GM21723 (cell line): Measurements from ENCODE around the gene ACAA2.

Source experiments
- ATAC-seq: cut with Tn5 transposase; IDR thresholded peaks from one replicate; pipeline ENCODE4 v1.9.1; 2021; ENCODE audit warnings: mild to moderate bottlenecking, moderate library complexity; ENCODE audit not compliant: unreplicated experiment

Gene ACAA2, protein sequence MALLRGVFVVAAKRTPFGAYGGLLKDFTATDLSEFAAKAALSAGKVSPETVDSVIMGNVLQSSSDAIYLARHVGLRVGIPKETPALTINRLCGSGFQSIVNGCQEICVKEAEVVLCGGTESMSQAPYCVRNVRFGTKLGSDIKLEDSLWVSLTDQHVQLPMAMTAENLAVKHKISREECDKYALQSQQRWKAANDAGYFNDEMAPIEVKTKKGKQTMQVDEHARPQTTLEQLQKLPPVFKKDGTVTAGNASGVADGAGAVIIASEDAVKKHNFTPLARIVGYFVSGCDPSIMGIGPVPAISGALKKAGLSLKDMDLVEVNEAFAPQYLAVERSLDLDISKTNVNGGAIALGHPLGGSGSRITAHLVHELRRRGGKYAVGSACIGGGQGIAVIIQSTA

DNA sequence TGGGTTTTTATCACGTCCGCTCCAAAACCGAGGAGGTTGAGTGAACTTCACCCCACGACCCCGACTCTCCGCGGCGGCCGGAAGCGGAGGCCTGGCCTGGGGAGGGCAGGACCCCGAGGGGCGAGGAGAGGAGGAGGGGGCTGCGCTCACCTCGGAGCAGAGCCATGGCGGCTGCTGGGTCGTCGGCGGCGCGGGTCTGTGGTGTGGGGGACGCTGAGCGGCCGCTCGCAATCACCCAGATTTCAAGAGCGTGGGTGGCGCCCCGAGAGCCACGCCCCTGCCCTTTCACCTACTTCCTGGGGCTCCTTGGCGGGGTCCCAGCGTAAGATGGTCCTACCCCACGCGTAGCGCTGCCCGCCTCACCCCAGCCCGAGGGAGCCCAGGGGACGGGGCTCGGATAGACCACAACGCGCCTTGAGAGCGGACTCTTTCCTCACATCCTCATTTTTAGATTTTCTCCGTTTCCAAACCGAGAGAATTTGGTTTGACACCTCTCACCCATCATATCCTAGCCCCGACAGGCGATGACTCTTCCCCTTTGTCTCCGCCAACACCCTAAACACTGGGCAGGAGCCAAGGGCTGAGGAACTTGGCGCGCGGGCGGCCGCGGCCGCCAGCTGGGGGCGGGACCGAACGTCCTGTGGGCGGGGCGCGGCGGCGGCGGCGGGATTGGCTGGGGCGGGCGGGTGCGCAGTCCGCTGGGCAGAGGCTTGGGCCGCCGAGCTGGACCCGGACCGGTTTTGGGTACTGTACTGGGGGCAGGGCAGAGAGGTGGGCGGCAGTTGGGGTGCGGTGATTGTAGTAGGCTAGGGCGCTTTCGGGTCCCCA is at the start of gene ACAA2:
Gene ACAA2, minus strand, starts transcription at position 215 of the 828 bp plus-strand sequence. Its CDS starts 49 bp downstream, at position 166.
- peak; percentile 84 for ATAC-seq

DNA sequence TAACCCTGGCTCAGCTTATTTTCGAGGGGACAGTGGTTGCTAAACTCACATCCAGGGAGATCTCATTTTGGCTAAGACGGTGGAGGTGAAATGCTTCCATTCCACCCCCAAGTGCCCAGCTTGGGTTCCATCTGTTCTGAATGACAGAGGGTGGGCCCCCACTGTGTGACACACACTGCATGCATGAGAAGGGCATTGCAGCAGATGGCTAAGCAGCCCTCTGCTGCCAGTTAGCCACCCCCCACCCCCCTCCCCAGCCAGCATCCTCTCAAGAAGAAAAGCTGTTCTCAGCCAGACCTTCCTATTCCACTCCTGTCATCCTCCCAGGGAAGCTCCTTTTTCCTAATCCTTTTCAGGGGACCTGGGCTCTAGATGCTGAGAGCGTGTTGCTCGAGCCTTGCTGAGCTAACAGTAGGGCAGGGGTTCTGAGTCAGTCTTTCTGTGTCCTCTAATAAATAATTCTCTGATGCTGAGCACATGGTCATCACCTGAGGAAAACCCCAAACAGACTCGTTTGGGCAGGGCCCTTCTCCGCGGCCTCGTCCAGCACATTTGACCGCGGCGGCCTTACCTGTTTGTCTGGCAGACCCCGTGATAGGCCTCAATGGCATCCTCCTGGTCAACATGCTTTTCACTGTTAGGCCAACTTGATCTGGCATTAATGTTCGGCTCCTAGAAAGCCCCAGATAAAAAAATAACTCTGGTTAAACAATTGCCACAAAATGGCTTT is 49.5 kb upstream of the ACAA2 start:
- no peak for ATAC-seq

DNA sequence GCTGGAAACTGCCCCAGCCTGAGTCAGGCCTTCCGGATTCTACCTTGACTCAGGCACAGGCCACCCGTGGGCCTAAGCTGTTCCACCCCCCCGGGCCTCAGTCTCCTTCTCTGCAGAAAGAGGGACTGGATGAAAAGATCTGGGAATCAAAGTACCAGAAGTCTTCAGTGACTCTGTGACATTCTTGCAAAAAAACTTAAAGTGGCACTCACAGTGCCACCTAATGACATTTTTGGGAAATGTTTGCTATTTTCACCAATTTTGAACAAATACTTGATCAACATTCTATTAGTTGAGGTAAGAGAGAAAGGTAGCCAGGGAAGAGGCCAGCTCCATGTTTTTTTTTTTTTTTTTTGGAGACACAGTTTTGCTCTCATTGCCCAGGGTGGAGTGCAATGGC is 48.3 kb upstream of the ACAA2 start:
- no peak for ATAC-seq

DNA sequence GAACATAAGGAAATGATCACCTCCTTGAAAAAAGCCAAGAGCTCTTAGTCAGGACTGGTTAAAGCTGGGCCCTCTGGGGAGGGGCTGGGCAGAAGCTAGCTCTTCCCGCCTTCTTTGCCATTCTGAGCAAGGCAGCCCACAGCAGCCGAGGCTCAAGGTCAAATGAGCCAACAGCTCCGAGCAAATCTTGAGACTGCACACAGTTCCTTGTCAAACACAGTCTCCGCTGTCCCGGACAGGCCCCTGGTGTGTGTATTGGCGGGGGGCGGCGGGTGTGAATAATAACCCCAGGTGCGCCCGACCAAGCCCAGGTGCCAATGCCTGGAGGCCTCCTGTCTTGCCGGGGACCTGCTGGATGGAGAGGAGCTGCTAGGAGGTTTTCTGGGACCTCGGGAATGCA is 46.4 kb upstream of the ACAA2 start:
- ATAC-seq = no peak

DNA sequence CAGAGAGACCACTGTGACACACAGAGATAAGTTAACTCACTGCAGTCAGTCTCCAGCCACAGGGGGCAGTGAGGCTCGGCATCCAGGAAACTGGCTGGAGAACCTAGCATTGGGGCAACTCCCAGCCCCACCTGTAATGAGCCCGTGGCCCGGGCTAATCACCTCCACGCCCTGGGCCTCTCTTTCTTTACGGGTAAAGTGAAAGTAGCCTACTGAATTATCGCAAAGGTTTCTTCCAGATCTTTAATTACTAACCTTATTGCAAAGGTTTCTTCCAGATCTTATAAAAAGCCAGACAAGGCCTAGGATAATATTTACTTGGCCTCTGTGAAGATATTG is 45.7 kb upstream of the ACAA2 start:
- ATAC-seq = no peak

DNA sequence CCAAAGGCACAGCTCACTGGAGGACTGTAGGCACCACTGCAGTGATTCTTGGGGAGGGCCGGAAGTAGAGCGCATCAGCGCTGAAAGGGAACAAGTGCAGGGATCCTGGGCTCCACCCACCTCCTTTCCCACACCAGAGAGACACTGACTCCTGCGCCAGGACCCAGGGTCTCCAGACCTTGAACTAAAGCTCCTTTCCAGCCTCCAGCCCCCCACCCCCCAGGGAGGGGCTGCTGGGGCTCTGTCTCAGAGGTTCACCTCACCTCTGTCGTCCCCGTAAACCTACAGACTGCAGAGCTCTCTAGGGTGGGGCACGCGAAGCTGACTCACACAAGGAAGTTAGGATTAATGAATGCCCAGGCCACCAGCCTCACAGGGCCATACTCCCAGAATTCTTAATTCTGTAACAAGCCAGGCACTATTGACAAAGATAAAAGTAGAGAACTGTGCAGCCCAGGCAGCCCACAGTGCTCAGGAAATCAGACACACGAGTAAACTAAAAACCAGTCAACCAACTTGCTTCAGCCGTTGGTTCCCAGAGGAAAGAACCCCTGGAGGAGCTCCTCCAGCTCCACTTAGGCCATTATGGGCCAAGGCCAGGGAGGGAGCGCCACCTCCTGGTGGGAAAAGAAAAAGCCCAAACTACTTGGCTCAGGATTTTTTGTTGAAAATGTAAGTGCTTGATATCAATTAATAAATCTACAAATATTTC is 45.1 kb upstream of the ACAA2 start:
- no peak for ATAC-seq

DNA sequence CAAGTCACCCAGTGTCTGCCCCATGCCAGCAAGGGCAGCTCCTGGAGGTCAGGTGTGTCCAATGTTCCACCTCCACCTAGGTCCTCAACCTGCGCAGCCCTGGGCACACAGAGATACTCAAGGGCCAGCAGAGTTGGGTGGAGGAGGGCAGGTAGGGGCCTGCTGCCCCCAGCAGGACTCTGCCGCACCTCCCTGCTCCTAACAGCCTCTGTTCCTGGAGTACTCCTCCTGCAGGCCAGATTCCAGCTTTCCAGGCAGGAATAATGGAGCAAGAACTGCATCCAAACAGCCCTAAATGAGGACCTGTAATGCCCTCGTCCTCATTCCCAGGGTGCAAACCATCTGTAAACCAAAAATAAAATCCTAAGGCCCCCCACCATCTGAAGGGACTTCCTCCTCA is 44.4 kb upstream of the ACAA2 start:
- ATAC-seq = no peak

DNA sequence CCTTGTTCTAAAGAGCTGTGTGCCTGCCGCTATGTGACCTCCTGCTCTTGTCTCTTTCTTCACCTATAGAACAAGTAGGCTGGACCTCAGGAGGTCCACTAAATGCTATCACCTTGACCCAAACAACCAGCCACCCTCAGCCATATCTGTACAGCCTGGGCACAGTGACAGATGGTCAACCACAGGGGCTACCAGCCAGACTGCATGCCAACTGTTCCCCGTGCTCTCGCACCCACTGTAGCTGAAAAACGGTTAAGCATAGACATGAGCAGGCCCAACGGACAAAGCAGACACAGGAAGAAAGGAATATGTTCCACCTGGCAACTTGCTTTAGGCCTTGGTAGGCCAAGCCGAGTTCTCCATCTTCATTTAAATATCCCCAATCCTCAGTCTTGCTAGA is 43.2 kb upstream of the ACAA2 start:
- no peak for ATAC-seq

DNA sequence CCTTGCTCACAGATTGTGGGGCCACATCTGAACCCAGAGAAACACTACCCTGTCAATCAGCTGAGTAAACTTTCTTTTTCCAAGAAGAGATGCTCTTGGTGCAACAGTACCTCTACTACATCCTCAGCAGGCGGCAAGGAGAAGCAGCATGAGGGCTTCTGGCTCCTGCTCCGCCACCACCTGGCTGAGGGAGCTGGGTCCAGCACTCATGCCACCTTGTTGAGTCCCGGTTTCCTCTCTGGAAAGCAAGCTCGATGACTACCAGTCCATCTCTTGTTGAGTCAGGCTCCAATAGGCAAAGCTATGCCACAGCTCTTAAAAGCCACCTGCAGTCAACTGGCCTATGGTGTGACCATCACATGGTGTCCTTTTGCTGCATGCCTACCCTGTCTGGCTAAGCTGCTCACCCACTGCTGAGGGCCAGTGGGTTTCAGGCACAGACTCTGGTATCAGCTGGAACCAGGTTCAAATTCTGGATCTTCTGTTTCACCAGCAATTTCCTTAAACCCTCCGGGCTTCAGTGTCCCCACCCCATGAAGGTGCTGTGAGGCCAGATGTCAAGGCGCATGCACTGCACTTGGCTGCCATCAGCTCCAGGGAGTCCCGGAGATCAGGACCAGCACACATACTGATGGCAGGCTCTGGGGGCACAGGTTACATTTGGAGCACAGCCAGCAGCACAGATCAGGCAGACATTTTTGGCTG is 42.5 kb upstream of the ACAA2 start:
- ATAC-seq = no peak

DNA sequence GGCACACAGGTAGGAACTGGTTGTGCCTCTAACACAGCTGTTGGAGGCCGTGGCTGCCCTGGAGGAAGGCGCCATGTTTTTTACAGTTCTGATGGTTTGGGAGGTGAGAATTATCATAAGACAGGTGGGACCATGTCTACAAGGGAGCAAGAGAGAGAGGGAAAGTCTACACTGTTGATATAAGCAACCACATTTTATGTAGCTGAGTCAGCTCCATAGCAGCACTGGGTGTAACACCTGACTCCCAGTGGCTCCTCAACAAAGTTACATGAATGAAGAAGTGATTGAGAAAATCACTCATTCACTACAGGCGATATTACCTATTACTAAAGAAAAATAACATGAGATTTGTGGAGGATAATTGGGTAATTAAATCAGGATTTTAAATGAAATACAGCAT is 41.3 kb upstream of the ACAA2 start:
- ATAC-seq = no peak

DNA sequence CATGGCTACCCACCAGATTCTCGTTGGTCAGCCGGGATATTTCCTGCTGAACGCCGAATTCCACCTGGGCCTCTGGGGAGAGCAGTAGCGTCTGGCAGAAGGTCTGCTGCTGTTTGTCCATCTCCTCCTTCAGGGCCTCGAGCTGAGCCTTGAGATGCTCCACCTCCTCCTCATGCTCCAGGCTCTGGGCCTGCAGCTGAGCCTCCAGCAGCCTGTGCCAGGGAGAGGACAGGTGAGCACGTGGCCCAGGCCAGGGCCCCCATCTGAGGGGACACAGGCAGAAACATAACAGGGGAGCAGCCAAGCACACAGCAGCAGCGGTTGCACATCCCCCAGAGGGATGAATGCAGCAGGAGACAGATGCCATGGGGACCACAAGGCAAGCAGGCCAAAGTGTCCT is 40.1 kb upstream of the ACAA2 start:
- ATAC-seq = no peak

DNA sequence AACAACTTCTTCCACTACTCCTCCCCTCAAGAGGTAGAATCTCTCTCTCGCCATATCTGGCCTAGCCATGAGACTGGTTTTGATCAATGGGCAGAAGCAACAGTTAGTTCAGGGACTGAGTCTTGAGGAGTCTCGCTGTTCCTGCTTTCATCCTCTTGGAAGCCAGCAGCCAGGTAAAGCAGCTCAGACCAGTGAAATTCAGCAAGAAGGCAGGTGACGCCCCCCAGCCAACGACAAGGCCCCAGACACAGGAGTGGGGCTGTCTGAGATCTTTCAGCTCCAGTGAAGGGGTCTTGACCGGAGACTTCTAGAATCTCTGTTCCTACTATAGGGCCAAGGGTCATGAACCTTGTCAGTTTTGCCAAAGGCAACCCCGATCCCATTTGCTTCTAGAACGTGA is 39.7 kb upstream of the ACAA2 start:
- no peak for ATAC-seq

DNA sequence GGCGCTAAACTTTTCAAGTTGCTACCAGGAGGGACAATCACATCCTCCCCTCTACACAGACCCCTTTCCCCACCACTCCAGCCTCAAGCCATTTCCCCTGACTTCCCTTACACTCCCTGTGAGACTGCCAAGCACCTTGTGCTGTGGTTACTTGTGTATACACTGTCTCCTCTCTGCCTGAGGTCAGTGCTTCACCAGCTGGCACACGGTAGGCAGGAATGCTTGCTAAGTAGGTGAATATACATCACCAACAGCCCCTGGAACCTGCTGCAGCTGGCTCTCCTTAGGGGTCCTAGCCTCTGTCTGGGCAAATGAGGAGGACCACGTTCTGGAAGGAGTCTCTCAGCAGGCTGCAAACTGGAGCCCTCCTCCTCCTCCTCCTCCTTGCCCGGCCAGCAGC is 38.3 kb upstream of the ACAA2 start:
- no peak for ATAC-seq

DNA sequence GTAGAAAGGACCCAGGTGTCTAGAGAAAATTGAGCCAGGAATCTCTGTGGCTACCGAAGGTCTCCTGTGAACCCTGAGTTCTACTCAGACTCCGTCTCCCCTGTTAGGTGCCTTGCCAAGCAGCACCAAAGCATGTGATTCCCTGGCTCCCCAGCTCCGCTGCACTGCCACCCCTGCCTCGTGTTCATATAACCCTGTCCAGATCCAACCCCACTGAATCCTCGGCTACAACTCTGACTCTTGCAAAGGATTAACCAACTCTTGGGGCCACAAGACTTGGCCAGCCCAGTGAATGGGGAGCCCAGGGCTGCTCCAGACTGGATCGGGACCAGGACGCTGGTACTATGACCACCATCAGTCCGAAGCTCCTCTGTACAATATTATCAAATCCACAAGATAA is 37.3 kb upstream of the ACAA2 start:
- ATAC-seq = no peak

DNA sequence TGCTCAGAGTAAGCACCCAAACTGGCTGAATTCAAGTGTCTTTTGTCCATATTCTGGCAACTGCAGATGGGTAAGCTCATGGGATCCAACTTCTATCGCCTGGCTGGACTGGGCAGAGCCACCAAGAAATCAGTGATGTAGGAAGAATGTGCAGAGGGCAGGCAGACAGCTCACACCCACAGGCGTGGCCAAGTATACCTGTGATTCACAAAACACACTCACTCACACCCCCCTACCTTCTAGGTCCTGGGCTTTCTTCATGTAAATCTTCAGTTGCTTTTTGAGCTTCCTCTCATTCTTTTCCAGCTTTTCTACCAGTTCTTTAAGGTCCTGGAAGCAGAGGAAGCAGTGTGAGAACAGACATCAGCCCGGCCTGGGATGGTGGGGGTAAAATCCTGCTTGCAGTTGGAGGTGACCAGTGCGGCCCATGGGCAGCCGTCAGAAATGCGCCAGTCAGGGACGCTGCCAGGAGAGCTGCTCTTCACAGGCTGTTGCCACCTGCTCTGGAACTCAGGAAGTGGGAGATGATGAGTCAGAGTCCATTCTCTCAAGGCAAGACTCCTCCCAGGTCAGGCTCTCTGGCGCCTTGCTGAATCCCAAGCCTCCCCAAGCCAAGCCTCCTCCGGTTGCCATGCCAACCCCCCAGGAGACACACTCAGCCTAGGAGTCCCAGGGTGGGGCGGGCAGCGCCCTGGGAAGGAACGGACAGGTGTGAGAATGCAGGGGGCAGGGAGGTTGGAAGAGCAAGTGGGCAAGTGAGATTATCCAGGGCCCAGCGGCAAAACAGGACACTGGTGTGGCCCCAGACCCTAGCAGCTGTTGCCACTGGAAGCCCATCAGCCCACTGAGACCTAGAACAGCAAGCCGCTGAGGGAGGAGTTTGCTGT is 36.2 kb upstream of the ACAA2 start:
- no peak for ATAC-seq

DNA sequence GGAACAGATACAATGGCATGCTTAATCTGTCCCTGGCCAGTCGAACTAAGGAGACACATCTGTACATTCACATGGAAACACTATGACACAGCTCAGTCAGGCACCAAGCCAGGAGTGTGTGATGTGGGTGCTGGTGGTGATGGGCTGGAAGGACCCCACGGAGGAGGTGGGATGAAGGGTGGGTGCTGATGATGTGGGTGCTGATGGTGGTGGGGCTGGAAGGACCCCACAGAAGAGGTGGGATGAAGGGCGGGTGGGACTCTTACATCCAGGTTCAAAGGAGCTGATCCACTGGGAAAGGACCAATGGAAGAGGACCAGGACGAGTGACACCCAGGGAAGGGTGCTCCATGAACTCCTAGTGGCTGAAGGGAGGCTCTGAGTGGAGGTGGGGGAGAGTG is 34.8 kb upstream of the ACAA2 start:
- no peak for ATAC-seq

DNA sequence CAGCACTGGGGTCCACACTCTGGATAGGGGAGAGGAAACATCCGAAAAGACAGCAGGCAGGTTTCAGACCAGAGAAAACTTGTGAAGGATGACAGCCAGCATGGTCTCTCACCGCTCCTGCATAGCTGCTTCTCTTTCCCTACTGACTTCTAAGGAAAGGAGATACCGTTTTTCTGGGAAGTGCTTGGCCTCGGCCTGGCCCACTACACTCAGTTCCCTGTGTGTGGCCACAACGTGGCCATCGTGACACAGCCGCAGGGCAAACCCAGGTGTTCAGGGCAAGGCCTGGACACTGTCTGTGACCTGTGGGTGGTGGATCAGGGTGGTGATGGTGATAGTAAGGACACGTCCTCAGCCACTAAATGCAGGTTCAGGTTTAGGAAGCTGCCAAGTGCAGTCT is 34.2 kb upstream of the ACAA2 start:
- no peak for ATAC-seq

DNA sequence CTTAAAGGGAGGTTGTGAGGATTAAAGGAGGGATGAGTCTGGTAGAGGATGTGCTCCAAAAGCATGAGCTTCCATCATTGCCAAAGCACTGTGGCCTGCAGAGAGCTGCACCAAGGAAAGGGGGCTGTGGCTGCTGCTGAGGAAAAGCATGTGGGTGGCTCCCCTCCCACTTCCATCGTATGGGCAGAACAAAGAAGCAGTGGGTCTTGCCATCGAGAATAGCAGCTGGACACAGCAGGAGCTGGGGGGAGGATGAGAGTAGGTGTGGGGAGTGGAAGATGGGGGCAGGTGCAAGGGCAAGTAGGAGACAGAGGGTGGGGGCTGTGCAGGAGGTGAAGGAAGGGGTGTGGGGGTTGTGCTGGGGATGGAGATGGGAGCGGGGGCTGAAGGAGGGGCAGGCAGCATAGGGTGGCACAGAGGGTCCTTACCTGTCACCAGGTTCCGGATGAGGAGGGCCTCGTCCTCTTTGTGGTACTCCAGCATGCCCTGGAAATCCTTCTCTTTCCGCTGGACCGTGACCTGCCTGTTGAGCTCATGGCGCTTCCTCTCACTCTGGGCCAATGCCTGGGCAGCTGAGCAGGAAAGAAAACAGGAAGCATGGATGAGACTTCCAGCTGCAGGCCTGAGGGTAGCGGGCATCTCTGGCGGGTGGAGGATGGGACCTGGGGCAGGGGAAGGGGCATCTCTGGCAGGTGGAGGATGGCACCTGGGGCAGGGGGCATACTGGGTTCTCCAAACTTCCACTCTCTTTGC is 33.6 kb upstream of the ACAA2 start:
- ATAC-seq = no peak

DNA sequence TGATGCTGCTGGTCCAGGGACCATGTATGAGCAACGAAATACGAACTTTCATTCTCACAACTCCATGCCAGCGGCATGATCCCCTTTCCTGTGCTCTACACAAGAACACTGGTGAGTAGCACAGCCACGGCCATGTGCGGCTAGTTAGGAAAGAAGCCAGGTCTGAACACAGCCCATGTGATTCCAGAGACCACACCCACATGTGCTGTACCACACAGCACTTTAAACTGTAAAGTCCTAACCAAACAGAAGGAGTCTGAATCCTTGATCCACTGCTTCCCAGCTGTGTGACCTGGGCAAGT is 33.0 kb upstream of the ACAA2 start:
- ATAC-seq = no peak
